Hepatocyte (in vitro differentiated cells): Measurements from ENCODE around the gene CDHR2.

Experiments
- EZH2 ChIP-seq: fragments of 200-600 bp; sonication (generic); IDR thresholded peaks from 2 replicates; pipeline ENCODE4 v1.6.1; 2016; ENCODE audit warnings: antibody characterized with exemption, mild to moderate bottlenecking, borderline replicate concordance
- EZH2phosphoT487 ChIP-seq: fragments of 200-600 bp; sonication (generic); IDR thresholded peaks from one replicate; pipeline ENCODE4 v1.6.1; 2018; ENCODE audit warnings: antibody characterized with exemption, mild to moderate bottlenecking, low read depth, moderate library complexity; ENCODE audit not compliant: unreplicated experiment, severe bottlenecking
- TF ChIP-seq, protein P1 (sequence below): fragments of 200-600 bp; sonication (generic); IDR thresholded peaks from 2 replicates; pipeline ENCODE4 v1.5.1; 2016; ENCODE audit warnings: antibody characterized with exemption, mild to moderate bottlenecking; ENCODE audit not compliant: poor library complexity

DNA sequence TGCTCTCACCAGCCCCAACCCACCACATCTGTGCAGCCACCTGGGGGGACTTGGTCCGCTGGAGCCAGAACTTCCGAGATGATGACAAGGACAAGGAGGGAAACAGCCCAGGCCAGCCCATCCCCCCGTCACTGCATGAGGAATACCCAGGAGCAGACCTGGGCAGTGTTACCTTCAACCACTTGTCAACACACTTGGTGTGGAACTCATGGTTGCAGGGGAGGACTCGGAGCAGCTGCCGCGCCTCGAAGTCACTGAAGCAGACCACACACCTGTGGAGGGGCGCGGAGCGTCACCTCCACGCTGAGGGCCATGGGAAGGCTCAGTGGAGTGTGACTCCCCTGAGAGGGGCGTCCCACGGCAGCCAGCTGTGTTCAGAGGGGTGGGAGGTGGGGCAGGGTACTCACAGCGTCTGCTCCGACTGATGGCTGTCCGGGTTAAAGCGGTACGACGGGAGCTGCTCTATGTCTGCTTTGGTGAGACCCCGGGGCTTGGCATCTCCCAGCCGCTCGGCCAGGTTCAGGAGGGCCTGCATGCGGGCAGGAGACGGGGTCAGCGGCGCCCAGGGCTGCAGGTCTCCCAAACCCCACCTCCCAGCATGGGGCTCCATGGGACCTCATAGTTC lies 19.9 kb upstream of the CDHR2 start:
- TF ChIP-seq, protein P1, sequence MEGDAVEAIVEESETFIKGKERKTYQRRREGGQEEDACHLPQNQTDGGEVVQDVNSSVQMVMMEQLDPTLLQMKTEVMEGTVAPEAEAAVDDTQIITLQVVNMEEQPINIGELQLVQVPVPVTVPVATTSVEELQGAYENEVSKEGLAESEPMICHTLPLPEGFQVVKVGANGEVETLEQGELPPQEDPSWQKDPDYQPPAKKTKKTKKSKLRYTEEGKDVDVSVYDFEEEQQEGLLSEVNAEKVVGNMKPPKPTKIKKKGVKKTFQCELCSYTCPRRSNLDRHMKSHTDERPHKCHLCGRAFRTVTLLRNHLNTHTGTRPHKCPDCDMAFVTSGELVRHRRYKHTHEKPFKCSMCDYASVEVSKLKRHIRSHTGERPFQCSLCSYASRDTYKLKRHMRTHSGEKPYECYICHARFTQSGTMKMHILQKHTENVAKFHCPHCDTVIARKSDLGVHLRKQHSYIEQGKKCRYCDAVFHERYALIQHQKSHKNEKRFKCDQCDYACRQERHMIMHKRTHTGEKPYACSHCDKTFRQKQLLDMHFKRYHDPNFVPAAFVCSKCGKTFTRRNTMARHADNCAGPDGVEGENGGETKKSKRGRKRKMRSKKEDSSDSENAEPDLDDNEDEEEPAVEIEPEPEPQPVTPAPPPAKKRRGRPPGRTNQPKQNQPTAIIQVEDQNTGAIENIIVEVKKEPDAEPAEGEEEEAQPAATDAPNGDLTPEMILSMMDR, result no peak
- TF ChIP-seq EZH2 (no peak), EZH2phosphoT487 (no peak)
